OCI-LY3 (cell line): ENCODE results near the gene LAMC1.

Source experiments
- EZH2phosphoT487 ChIP-seq: fragments of 200-600 bp; shearing (Covaris generic); IDR thresholded peaks from 2 replicates; pipeline ENCODE4 v1.6.1; 2018; ENCODE audit warnings: antibody characterized with exemption, mixed run types, low read depth
- TF ChIP-seq, protein P1 (sequence below): fragments of 200-600, 300-600 bp; sonication (generic); IDR thresholded peaks from 2 replicates; pipeline ENCODE4 v1.5.1; 2014; ENCODE audit warnings: antibody characterized with exemption, low read length, low read depth

DNA sequence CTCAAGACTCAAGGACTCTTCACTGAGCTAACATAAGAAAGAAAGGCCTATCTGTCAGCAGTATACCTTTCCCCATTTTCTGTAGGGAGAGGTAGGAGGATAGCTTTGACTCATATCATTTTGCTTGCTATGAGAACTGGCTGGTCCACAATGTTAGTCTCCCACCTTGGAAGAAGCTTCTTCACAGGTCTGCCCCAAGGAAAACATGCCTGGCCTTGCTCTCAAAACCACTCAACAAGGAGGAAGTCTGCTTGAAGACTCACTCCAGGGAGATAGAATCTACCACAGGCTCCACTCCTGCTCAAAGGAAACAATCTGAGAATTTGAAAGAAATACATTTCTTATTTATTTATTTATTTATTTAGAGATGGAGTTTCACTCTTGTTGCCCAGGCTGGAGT, 29.5 kb upstream of the LAMC1 start:
- TF ChIP-seq, protein P1, sequence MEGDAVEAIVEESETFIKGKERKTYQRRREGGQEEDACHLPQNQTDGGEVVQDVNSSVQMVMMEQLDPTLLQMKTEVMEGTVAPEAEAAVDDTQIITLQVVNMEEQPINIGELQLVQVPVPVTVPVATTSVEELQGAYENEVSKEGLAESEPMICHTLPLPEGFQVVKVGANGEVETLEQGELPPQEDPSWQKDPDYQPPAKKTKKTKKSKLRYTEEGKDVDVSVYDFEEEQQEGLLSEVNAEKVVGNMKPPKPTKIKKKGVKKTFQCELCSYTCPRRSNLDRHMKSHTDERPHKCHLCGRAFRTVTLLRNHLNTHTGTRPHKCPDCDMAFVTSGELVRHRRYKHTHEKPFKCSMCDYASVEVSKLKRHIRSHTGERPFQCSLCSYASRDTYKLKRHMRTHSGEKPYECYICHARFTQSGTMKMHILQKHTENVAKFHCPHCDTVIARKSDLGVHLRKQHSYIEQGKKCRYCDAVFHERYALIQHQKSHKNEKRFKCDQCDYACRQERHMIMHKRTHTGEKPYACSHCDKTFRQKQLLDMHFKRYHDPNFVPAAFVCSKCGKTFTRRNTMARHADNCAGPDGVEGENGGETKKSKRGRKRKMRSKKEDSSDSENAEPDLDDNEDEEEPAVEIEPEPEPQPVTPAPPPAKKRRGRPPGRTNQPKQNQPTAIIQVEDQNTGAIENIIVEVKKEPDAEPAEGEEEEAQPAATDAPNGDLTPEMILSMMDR, result no peak
- TF ChIP-seq EZH2phosphoT487, result no peak
